GM18870 (cell line): ENCODE results near the gene ACADM.
"Not testable (repeated sequence)": the region's sequence is repeated elsewhere in the genome, so short reads cannot be mapped to it uniquely, and the experiment has no call there.

Experiments
- ATAC-seq: cut with Tn5 transposase; IDR thresholded peaks from one replicate; pipeline ENCODE4 v1.9.1; 2021; ENCODE audit warnings: moderate library complexity; ENCODE audit not compliant: unreplicated experiment

ACADM gene

DNA sequence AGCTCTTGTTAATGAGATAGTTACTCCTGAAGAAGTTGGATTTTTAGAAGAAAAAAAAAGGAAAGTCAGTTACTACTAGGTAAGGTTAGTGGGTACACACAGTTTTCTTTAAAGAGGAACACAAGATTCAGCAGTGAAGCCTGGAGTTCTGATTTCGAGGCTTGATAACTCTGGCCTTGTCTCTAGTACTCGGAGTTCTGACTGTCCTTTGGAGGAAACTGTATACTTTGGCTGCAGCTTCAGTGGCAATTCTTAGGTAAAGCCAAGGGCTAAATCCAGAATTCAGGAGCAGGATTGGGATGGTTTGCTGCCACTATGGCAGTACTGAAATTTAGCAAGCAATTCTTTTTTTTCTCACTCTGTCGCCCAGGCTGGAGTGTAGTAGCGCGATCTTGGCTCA is 9.2 kb downstream of the ACADM start:
- no peak for ATAC-seq

DNA sequence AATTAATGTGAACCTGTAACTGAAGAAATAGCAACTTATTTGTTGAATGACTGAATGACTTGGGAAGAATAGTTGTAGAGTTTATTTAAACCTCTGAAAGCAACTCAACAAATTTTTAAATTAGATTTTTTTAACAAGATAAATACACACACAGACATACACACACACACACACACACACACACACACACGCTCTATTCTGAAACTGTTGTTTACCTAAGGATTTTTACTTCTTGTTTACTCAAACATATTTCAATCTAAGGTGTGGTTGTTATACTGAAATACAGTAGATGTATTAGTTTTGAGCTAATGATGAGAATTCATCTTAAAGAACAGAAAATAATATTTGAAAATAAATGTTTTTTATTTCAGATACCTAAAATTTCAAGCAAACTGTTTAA is 11.5 kb downstream of the ACADM start:
- ATAC-seq: no peak

GRCh38 chr1:75742047-75742625 is 17.6 kb downstream of the ACADM start:
- no peak for ATAC-seq

DNA sequence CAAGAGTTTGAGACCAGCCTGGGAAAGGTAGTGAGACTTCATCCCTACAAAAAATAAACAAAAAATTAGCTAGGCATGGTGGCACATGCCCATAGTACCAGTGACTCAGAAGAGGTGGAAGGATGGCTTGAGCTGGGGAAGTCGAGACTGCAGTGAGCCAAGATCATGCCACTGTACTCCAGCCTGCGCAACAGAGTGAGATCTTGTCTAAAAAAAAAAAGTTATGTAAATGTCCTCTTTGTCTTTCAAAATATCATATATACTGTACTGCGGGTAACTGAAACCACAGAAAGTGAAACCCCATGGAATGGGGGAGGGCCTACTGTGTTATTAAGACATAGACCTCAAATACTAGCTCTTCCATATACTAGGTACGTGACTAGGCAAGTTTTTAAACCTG is 20.8 kb downstream of the ACADM start:
- ATAC-seq: peak; percentile 83

- not testable (repeated sequence) for ATAC-seq
Observed at GRCh38 chr1:75757210-75757609, 32.7 kb downstream of the ACADM start.

DNA sequence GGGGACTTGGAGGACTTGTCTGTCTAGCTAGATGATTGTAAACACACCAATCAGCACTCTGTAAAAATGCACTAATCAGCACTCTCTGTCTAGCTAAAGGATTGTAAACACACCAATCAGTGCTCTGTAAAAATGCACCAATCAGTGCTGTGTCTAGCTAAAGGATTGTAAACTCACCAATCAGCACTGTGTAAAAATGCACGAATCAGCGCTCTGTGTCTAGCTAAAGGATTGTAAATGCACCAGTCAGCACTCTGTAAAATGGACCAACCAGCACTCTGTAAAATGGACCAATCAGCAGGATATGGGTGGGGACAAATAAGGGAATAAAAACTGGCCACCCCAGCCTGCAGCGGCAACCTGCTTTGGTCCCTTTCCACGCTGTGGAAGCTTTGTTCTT is 34.0 kb downstream of the ACADM start:
- ATAC-seq: not testable (repeated sequence)

- ATAC-seq: no peak
Observed at GRCh38 chr1:75764057-75764655, 39.6 kb downstream of the ACADM start.

- ATAC-seq: no peak
Observed at GRCh38 chr1:75765697-75766355, 41.3 kb downstream of the ACADM start.

- ATAC-seq: no peak
Observed at GRCh38 chr1:75768016-75768415, 43.5 kb downstream of the ACADM start.

DNA sequence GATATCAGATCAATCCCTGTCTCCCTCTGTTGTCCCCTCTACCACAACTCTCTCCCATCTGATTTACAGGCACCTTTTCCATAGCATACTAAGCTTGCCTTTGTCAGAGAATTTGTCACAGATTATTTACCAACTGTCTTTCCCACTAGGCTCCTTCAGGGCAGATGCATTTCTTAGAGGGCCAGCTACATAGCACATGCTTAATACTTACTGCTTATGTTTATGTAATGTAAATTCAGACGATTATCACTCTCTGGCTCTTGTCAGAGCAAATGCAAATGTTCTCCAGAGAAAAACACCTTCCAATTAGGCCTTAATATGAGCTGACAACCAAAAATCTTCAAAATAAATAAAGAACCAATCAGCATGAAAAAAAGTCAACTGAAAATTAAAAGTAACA is 46.3 kb downstream of the ACADM start:
- no peak for ATAC-seq

GRCh38 chr1:75771978-75772377 is 47.5 kb downstream of the ACADM start:
- ATAC-seq: no peak

DNA sequence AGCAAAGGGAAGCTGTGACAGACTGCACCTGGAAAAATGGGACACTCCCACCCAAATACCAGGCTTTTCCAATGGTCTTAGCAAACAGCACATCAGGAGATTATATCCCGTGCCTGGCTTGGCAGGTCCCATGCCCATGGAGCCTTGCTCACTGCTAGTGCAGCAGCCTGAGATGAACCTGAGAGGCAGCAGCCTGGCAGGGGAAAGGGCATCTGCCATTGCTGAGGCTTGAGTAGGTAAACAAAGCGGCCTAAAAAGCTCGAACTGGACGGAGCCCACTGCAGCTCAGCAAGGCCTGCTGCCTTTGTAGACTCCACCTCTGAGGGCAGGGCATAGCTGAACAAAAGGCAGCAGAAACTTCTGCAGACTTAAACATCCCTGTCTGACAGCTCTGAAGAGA is 53.3 kb downstream of the ACADM start:
- ATAC-seq: not testable (repeated sequence)

DNA sequence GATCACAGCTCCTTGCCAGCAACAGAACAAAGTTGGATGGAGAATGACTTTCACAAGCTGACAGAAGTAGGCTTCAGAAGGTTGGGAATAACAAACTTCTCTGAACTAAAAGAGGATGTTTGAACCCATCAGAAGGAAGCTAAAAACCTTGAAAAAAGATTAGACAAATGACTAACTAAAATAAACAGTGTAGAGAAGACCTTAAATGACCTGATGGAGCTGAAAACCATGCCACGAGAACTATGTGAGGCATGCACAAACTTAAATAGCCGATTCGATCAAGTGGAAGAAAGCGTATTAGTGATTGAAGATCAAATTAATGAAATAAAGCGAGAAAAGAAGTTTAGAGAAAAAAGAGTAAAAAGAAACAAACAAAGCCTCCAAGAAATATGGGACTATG is 54.2 kb downstream of the ACADM start:
- not testable (repeated sequence) for ATAC-seq

DNA sequence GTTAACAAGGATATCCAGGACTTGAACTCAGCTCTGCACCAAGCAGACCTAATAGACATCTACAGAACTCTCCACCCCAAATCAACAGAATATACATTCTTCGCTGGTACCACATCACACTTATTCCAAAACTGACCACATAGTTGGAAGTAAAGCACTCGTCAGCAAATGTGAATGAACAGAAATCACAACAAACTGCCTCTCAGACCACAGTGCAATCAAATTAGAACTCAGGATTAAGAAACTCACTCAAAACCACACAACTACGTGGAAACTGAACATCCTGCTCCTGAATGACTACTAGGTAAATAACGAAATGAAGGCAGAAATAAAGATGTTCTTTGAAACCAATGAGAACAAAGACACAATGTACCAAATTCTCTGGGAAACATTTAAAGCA is 55.7 kb downstream of the ACADM start:
- not testable (repeated sequence) for ATAC-seq

GRCh38 chr1:75783920-75784319 is 59.4 kb downstream of the ACADM start:
- ATAC-seq: not testable (repeated sequence)

DNA sequence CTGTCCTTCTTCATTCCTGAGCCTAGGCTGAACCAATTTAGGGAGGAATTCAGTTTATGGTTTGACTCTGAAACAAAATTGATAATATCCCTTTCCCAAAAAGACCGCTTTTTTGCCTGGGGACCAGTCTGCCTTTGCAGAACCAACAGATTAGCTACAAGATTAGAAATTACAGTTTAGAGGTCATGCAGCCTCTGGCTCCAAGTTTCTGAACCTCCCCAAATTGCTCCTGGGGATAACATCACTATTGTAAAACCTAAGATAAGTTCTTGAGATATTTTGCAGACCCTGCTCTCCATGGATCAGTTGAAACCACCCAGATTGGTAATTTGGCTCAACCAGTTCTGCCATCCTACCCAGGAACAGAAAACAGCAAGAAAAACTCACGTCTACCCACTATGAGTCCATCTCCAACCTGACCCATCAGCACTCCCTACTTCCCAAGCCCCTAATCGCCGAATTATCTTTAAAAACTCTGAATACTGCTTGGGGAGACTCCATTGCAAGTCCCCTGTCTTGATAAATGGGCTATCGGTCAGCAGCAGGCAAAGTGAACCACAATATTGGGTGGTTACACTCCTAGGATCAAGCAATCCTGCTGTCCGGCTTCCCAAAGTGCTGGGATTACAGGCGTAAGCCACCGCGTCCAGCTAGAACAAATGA is 60.9 kb downstream of the ACADM start:
- ATAC-seq: peak; percentile 12

DNA sequence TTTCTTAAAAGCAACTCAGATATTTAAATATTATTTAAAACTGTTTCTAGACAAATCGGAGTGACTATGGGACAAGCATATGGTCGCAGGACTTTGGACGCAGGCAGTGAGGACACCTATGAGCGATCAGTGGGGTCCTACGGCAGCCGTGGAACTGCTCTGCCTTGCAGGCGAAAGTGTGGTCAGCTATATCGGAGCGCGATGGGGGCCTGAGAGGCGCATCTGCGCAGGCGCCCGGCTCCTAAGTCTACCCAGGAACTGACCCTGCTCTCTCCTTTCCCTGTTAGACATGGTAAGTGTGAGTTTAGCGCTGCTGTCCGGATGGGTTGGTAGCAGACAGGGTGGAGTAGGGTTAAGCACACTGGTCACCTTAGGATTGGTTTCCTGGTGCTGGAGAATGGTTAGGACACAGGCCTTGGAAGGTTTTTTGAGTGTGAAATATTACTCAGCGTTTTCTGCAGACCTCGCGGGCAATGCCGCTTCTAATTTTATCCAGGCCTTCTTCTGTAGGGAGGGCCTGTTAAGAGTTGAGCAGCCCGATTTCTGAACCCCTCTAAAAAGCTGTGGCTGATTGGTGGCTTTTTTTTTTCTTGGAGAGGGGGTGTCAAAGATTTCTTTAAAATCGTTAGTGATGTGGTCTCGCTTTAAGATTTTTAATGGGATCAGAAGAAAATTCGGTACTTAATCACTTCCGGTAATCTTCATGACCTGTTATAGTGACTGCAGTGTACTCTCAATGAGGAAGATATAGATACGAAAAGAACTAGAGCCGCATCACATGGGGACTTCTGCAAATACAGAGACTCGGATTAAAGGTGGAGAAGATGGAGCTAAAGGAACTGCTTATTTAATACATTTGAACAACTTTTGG is 61.7 kb downstream of the ACADM start, which contains the start of gene RABGGTB:
TSS of gene RABGGTB (plus strand) at position 274 of the 871 bp plus-strand sequence. CDS start at position 290, 16 bp downstream.
- peak; percentile 75 for ATAC-seq

GRCh38 chr1:75786901-75787493 is 62.5 kb downstream of the ACADM start:
- no peak for ATAC-seq

GRCh38 chr1:75787524-75787923 is 63.0 kb downstream of the ACADM start:
- no peak for ATAC-seq

- ATAC-seq: no peak
Observed at GRCh38 chr1:75789988-75790387, 65.5 kb downstream of the ACADM start.
